ENCODE results near the gene CD180.
A peak's percentile ranks its signal among the peaks of the same experiment; 100 is the strongest.

CD180 gene

GRCh38 chr5:67211926-67212325, 15.3 kb upstream of the CD180 start:
- no peak for DNase-seq (ENCODE audit: low spot score)

GRCh38 chr5:67209141-67209771, 12.7 kb upstream of the CD180 start:
- DNase-seq (ENCODE audit: low spot score) = peak; percentile 60

DNA sequence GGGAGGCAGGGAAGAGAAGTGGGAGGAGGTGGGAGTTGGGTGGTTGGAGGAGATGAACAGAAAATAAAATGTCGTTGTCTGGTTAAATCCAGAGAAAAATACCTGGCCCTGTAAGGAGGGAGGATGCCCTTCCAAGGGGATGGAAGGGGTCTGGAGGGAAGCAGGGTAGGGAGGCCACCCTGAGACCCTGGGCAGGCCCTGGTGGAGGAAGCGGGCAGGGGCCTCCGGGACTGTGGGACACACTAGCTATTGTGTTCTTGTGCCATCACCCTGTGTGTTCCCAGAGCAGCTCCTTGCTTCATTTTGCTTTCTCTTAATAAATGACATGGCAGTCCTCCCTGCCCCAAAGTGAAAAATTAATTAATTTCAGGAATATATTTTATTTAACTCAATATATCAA, 11.8 kb upstream of the CD180 start:
- no peak for DNase-seq (ENCODE audit: low spot score)

GRCh38 chr5:67206929-67207328, 10.3 kb upstream of the CD180 start:
- DNase-seq (ENCODE audit: low spot score) = no peak

GRCh38 chr5:67206461-67206860, 9.9 kb upstream of the CD180 start:
- no peak for DNase-seq (ENCODE audit: low spot score)

DNA sequence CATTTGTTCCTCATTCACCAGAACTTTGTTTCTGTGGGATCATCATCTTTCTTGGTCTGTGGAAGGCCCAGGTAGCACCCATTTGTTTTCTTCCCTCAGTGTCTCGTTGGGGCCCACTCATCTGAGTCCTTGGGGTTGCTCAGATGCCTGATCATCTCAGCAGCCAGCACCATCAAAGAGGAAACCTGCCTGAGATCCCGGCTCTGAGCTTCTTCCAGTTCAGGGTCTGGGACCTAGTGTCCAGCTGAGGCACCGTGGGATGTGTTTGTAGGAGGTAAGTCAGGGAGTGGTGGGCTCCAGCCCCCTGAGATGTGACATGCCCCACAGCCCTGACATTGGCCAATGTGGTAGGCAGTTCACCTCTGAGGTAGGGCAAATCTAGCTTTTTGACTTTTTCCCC, 9.4 kb upstream of the CD180 start:
- DNase-seq (ENCODE audit: low spot score) = no peak

- no peak for DNase-seq (ENCODE audit: low spot score)
These were observed 8.2 kb upstream of the CD180 start for GRCh38 chr5:67204821-67205220.

- no peak for DNase-seq (ENCODE audit: low spot score)
These were observed 7.1 kb upstream of the CD180 start for GRCh38 chr5:67203701-67204074.

DNA sequence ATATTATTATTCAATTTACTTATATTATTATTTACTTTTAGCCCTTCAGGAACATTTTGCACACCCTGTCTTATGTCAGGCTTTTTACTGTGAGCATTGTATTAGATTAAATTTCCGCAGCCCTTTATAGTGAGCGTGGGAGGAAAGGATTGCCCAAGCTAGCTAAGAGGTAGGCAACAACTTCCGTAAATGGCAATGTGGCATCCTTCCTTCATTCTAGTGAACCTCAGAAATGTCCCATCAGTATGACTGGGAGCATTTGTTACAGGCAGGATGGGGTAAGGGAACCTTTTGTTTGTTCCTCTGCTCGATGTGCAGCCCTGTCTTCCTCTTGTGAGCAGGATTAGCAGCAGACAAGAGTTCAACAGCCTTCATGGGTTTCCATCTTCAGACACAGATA, 6.2 kb upstream of the CD180 start:
- DNase-seq (ENCODE audit: low spot score) = no peak

- no peak for DNase-seq (ENCODE audit: low spot score)
These were observed 5.4 kb upstream of the CD180 start for GRCh38 chr5:67201897-67202549.

- DNase-seq (ENCODE audit: low spot score) = no peak
These were observed 4.4 kb upstream of the CD180 start for GRCh38 chr5:67200809-67201562.

- DNase-seq (ENCODE audit: low spot score) = no peak
These were observed 3.3 kb upstream of the CD180 start for GRCh38 chr5:67199859-67200258.

DNA sequence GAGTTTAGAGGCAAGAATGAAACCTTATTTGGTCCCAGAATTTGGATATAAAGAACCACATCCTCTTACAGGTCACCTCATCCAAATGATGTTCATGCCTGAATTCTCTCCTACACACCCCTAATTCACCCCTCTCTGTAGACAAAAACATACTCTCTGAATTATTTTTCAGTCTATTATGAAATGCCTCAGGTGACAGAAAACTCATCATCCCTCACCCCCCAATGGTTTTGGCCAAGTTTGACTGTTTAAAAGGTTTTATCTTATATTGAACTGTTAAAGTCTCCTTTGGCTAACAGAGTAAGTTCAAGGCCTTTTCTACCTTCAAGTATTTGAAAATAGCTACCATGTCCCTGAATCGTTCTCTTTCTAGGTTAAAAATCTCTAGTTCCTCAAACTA, 2.3 kb upstream of the CD180 start:
- DNase-seq (ENCODE audit: low spot score) = no peak

DNA sequence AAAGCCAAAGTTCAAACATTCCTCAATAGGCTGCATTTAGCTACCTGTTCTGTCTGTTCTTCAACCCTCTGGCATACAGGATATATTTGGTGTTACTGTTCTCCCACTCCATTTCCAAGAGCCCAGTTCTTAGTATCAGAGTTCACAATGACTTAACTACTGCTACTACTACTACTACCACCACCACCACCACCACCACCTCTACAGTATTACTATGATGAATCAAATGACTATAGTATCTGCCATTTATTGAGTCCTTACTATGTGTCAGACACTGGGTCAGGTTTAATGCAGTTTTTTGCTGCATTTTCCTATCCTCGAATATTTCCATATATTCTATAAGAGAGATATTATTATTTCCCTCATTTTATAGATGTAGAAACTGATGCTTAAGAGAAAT, 937 bp upstream of the CD180 start:
- DNase-seq (ENCODE audit: low spot score) = no peak

- DNase-seq (ENCODE audit: low spot score) = no peak
These were observed 958 bp downstream of the CD180 start for GRCh38 chr5:67195406-67196275.

- no peak for DNase-seq (ENCODE audit: low spot score)
These were observed 2.4 kb downstream of the CD180 start for GRCh38 chr5:67194166-67194565.

- DNase-seq (ENCODE audit: low spot score) = no peak
These were observed 3.2 kb downstream of the CD180 start for GRCh38 chr5:67193439-67193807.

DNA sequence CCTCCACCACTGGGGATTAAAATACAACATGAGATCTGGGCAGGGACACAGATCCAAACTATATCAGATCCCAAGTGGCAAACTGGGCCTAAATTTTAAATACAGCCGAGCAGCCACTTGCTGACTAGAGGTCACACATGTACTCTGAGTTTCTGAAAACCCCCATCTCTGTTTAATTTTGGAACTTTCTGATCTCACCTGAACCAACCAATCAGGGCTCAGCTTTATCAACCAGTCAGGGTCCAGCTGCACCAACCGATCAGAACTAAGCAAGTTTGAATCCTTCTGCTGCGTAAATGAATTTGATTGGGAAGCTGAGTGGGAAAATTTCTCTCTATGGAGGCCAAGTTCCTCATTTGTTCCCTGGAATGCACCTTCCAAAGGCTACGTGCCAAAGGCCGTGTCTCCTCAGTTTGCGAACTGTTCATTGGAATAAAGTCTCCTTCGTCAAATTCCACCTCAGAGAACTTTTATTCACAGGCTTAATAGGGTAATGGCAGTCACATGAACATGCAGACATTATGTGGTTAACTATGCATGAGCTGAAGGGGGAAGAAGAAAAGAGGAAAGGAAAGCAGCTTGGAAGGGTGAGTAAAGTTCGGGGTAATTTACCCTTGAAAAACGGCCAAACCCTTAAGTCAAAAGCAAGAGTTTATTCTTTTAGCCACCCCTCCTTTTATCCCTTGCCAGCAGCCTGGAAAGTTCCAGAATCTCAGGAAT, 3.7 kb downstream of the CD180 start:
- no peak for DNase-seq (ENCODE audit: low spot score)

DNA sequence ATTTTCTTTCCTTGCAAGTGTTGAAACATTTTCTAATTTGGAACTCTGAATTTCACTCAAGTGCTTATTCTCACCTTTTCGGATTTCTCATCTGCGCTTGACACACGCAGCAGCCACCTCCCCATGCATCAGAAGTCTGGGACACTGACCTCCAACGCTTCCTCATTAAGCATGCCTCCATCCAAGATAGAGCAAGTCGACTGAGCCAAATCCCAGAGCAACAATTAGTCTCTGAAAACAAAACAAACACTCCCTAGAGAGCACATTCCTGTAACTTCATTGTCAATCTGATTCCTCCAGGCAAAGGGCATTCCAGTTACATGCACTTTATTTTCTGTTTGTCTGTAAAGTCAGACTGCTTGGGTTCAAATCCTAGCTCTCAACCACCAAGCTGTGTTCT, 5.7 kb downstream of the CD180 start:
- no peak for DNase-seq (ENCODE audit: low spot score)

DNA sequence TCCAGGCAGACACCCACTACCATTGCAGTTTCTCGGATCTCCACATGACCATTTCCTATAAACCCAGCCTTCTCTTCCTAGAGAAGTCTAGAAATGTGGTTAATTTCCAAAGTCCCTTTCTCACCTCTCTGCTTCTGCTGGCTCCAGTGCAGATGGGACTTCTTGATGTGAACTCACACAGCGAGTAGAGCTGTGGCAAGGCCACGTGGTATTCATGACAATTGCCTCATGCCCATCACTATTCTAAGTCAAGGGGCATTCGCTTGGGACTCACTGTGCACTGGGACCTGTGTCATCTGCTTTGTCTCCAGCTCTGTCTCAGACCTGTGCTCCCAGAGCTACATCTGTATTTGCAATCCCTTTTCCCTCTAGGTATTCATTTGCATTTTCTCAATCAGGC, 6.2 kb downstream of the CD180 start:
- no peak for DNase-seq (ENCODE audit: low spot score)

- DNase-seq (ENCODE audit: low spot score) = no peak
These were observed 6.7 kb downstream of the CD180 start for GRCh38 chr5:67189931-67190330.

DNA sequence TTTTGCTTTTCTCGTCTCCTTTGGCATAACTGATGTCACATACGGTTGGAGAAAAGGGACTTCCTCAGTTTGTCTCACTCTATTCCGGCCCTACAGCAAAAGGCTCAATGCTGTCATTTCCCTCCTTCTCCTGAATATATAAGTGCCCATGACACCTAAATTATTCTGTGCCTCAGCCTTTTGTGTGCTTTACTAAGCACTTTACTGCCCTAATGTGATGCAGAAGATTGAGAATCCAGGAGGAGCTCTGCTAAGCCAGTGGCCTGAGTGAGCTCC, 7.6 kb downstream of the CD180 start:
- no peak for DNase-seq (ENCODE audit: low spot score)

Data from hematopoietic multipotent progenitor cell treated with erythropoietin and hydrocortisone succinate and interleukin-3 and kit ligand, for 17 days (in vitro differentiated cells).